ENCODE measurements around the gene APEX1. TPM values are rescaled to one million over a fixed set of nuclear protein-coding genes. Genes with fewer than 3 reads are reported as not detected.

Gene APEX1
- total and polyA plus RNA-seq, 3 experiments from 2014 or later: 117 to 248 (median 242) TPM

DNA sequence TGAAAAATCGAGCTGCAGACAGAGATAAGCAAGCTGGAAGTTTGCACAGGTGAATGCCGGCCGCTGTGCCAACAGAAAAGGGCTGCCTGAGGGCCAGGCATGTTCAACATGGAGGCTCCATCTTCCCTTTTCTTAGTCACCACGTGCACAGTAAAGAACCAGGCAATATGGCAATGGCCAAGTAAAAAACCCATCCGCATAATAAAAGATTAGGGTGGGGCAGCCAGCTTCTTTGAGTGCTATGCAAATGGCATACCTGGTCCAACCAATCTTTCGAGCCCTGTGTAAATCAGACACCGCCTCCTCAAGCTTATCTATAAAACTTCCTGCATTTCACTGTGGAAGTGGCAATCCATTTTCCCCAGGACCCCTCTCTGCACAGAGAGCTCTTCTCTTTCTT lies 30.9 kb downstream of the APEX1 start:
- H3K4me3 ChIP-seq (ENCODE audit: low read length): no peak overlapping the region
- Mint-ChIP-seq H3K36me3 (no peaks in the 10 kb centered on the region), H3K27me3 (no peaks in the 10 kb centered on the region), H3K27ac (no peak overlapping the region), H3K4me1 (peaks cover 69 to 92% (median 90%) of the 10 kb centered on the region in 3 donors), H3K4me3 (no peak overlapping the region), H3K9me3 (no peaks in the 10 kb centered on the region)
- no peaks in the 10 kb centered on the region for H3K27me3 ChIP-seq (ENCODE audit: insufficient read depth, low read length, poor library complexity, severe bottlenecking)
- no peaks in the 10 kb centered on the region for H3K9me3 ChIP-seq (ENCODE audit: low read length)
- DNase-seq: no peak
- ChIA-PET POLR2A (interaction anchor here (0.7 kb wide), 1 partner anchor 25 kb away, joined by 3 read pairs; the partner anchor contains the start of gene PIP4P1), CTCF (interaction anchor here (1.3 kb wide), 1 partner anchor 24 kb away, joined by 3 read pairs; no protein-coding TSS in a partner anchor)
- H3K4me1 ChIP-seq (ENCODE audit: insufficient read depth, low read length): peaks cover 55% of the 10 kb centered on the region
- no peaks in the 10 kb centered on the region for H3K36me3 ChIP-seq (ENCODE audit: insufficient read depth, low read length)
- no peak overlapping the region for H3K27ac ChIP-seq (ENCODE audit: low read depth, low read length)

DNA sequence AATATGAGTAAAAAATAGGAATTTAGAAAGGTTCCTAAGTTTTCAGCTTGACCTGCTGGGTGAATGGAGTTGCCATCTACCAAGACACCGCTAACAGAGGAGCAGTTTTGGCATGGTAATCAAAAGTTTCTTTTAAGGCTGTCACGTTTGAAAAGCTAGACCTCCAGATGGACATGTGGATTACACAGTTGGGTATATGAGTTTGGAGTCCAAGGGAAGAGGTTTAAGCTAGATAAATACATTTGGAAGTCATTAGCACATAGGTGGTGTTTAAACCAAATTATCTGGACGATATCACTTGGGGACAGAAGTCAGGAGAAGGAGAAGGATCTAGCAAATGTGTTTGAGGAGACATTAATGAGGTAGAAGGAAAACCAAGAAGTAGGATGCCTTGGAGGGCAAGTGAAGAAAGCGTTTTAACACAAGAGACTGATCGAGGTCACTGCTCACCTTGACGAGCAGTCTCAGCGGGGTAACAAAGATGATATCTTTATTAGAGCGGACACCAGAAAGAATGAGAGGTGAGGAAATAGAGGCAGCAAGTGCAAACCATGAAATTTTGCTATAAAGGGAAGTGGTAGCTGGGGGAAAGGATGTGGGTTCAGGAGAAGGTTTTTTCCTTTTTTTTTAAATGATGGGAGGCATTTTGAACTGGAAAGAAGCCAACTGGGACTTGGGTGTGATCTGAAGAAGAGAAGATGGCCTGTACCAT lies 31.8 kb downstream of the APEX1 start:
- Mint-ChIP-seq H3K27ac (peak overlapping the region; percentile 12 to 90 (median 75)), H3K9me3 (no peaks in the 10 kb centered on the region), H3K4me1 (peaks cover 70 to 92% (median 90%) of the 10 kb centered on the region in 3 donors), H3K4me3 (peak overlapping the region; percentile 0 to 80 (median 50)), H3K36me3 (no peaks in the 10 kb centered on the region), H3K27me3 (no peaks in the 10 kb centered on the region)
- ChIA-PET CTCF (interaction anchor here (0.8 to 1.3 kb wide), 5 partner anchors 9 to 144 kb away, joined by 3 to 4 read pairs (median 4); partner anchors contain the start of gene PARP2), POLR2A (interaction anchor here (0.5 kb wide), 1 partner anchor 18 kb away, joined by 3 read pairs; no protein-coding TSS in a partner anchor)
- H3K4me1 ChIP-seq (ENCODE audit: insufficient read depth, low read length): peaks cover 58% of the 10 kb centered on the region
- no peaks in the 10 kb centered on the region for H3K36me3 ChIP-seq (ENCODE audit: insufficient read depth, low read length)
- H3K27me3 ChIP-seq (ENCODE audit: insufficient read depth, low read length, poor library complexity, severe bottlenecking): no peaks in the 10 kb centered on the region
- no peaks in the 10 kb centered on the region for H3K9me3 ChIP-seq (ENCODE audit: low read length)
- no peak overlapping the region for H3K27ac ChIP-seq (ENCODE audit: low read depth, low read length)
- DNase-seq: peak in 1 of 5 donors; percentile 19
- no peak overlapping the region for H3K4me3 ChIP-seq (ENCODE audit: low read length)

- DNase-seq: no peak
- Mint-ChIP-seq H3K36me3 (no peaks in the 10 kb centered on the region), H3K9me3 (no peaks in the 10 kb centered on the region), H3K4me1 (peaks cover 67 to 90% (median 85%) of the 10 kb centered on the region in 3 donors), H3K27me3 (no peaks in the 10 kb centered on the region), H3K4me3 (peak overlapping the region in 6 of 7 donors; percentile 45 to 80 (median 54)), H3K27ac (peak overlapping the region; percentile 12 to 90 (median 75))
- ChIA-PET CTCF (interaction anchor here (0.8 to 1.8 kb wide), 6 partner anchors 9 to 484 kb away, joined by 3 to 5 read pairs (median 4); partner anchors contain the start of genes APEX1 and PARP2), POLR2A (interaction anchor here (0.7 kb wide), 1 partner anchor 44 kb away, joined by 11 read pairs; no protein-coding TSS in a partner anchor)
- Histone ChIP-seq H3K27ac (ENCODE audit: low read depth, low read length) (no peak overlapping the region), H3K36me3 (ENCODE audit: insufficient read depth, low read length) (no peaks in the 10 kb centered on the region), H3K9me3 (ENCODE audit: low read length) (no peaks in the 10 kb centered on the region), H3K4me1 (ENCODE audit: insufficient read depth, low read length) (peaks cover 62% of the 10 kb centered on the region), H3K27me3 (ENCODE audit: insufficient read depth, low read length, poor library complexity, severe bottlenecking) (no peaks in the 10 kb centered on the region), H3K4me3 (ENCODE audit: low read length) (no peak overlapping the region)
Observed at GRCh38 chr14:20487396-20487725, 32.3 kb downstream of the APEX1 start.

- H3K27ac ChIP-seq (ENCODE audit: low read depth, low read length): no peak overlapping the region
- no peaks in the 10 kb centered on the region for H3K36me3 ChIP-seq (ENCODE audit: insufficient read depth, low read length)
- peak in 2 of 5 donors; percentile 13 to 23 for DNase-seq
- Mint-ChIP-seq H3K4me1 (peaks cover 62 to 81% (median 75%) of the 10 kb centered on the region in 3 donors), H3K36me3 (no peaks in the 10 kb centered on the region), H3K27ac (peak overlapping the region; percentile 9 to 98 (median 84)), H3K27me3 (no peaks in the 10 kb centered on the region), H3K9me3 (no peaks in the 10 kb centered on the region), H3K4me3 (peak overlapping the region in 6 of 7 donors; percentile 29 to 80 (median 70))
- peaks cover 64% of the 10 kb centered on the region for H3K4me1 ChIP-seq (ENCODE audit: insufficient read depth, low read length)
- H3K4me3 ChIP-seq (ENCODE audit: low read length): peak overlapping the region; percentile 16
- no peaks in the 10 kb centered on the region for H3K27me3 ChIP-seq (ENCODE audit: insufficient read depth, low read length, poor library complexity, severe bottlenecking)
- ChIA-PET CTCF (interaction anchor here (0.8 to 1.8 kb wide), 3 partner anchors 16 to 73 kb away, joined by 3 to 5 read pairs (median 3); partner anchors contain the start of gene APEX1), POLR2A (interaction anchor here (0.8 kb wide), 1 partner anchor 12 kb away, joined by 3 read pairs; no protein-coding TSS in a partner anchor)
- no peaks in the 10 kb centered on the region for H3K9me3 ChIP-seq (ENCODE audit: low read length)
Observed at GRCh38 chr14:20489093-20489994, 34.3 kb downstream of the APEX1 start.

GRCh38 chr14:20490563-20490962 lies 35.5 kb downstream of the APEX1 start:
- H3K27ac Mint-ChIP-seq: peak overlapping the region; percentile 7 to 98 (median 72)
- peak overlapping the region in 5 of 7 donors; percentile 42 to 63 (median 45) for H3K4me3 Mint-ChIP-seq
- CTCF ChIA-PET: no interaction called here
- H3K4me1 Mint-ChIP-seq: peaks cover 58 to 78% (median 65%) of the 10 kb centered on the region in 3 donors
- no peaks in the 10 kb centered on the region for H3K27me3 Mint-ChIP-seq
- Histone ChIP-seq H3K9me3 (ENCODE audit: low read length) (no peaks in the 10 kb centered on the region), H3K4me3 (ENCODE audit: low read length) (no peak overlapping the region), H3K36me3 (ENCODE audit: insufficient read depth, low read length) (no peaks in the 10 kb centered on the region), H3K4me1 (ENCODE audit: insufficient read depth, low read length) (peaks cover 64% of the 10 kb centered on the region), H3K27ac (ENCODE audit: low read depth, low read length) (no peak overlapping the region), H3K27me3 (ENCODE audit: insufficient read depth, low read length, poor library complexity, severe bottlenecking) (no peaks in the 10 kb centered on the region)
- no peaks in the 10 kb centered on the region for H3K36me3 Mint-ChIP-seq
- POLR2A ChIA-PET: interaction anchor here (0.6 kb wide), 1 partner anchor 91 kb away, joined by 3 read pairs; no protein-coding TSS in a partner anchor
- DNase-seq: no peak
- no peaks in the 10 kb centered on the region for H3K9me3 Mint-ChIP-seq

- peak overlapping the region in 2 of 8 donors; percentile 17 to 33 for H3K27ac Mint-ChIP-seq
- CTCF ChIA-PET: no interaction called here
Observed at GRCh38 chr14:20492486-20492885, 37.5 kb downstream of the APEX1 start.

DNA sequence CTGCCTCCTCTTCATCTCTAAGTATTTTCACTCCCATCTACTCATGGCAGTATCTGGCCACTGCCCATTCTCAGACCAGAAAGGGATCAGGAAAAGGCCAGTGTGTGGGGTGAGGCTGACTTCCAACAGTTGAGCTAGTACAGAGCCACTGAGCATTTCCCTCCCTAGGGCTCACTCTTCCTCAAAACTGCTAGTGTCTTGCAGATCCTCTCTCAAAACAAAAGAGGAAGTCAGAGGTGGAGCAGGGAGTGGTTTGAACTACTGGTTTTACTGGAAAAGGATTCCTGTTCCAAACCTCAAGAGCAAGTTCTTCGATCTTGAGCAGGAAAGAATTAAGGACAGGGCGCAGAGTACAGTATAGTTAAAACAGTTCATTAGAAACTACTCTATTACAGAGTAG lies 38.6 kb downstream of the APEX1 start:
- Mint-ChIP-seq H3K9me3 (no peaks in the 10 kb centered on the region), H3K27ac (peak overlapping the region in 1 of 8 donors; percentile 57), H3K4me1 (peaks cover 38 to 53% (median 40%) of the 10 kb centered on the region in 3 donors), H3K27me3 (peaks cover 0 to 1% of the 10 kb centered on the region in 2 donors), H3K36me3 (no peaks in the 10 kb centered on the region), H3K4me3 (no peak overlapping the region)
- Histone ChIP-seq H3K27me3 (ENCODE audit: insufficient read depth, low read length, poor library complexity, severe bottlenecking) (no peaks in the 10 kb centered on the region), H3K4me3 (ENCODE audit: low read length) (no peak overlapping the region), H3K9me3 (ENCODE audit: low read length) (no peaks in the 10 kb centered on the region), H3K27ac (ENCODE audit: low read depth, low read length) (no peak overlapping the region), H3K36me3 (ENCODE audit: insufficient read depth, low read length) (no peaks in the 10 kb centered on the region), H3K4me1 (ENCODE audit: insufficient read depth, low read length) (peaks cover 43% of the 10 kb centered on the region)
- ChIA-PET POLR2A (no interaction called here), CTCF (interaction anchor here (0.8 to 1.4 kb wide), 3 partner anchors 32 to 94 kb away, joined by 3 read pairs; partner anchors contain the start of gene RNASE11)
- no peak for DNase-seq

More at GRCh38 chr14:20492486-20492885, 37.5 kb downstream of the APEX1 start:
- no peak for DNase-seq
- Histone ChIP-seq H3K4me1 (ENCODE audit: insufficient read depth, low read length) (peaks cover 54% of the 10 kb centered on the region), H3K36me3 (ENCODE audit: insufficient read depth, low read length) (no peaks in the 10 kb centered on the region), H3K27ac (ENCODE audit: low read depth, low read length) (no peak overlapping the region), H3K27me3 (ENCODE audit: insufficient read depth, low read length, poor library complexity, severe bottlenecking) (no peaks in the 10 kb centered on the region), H3K4me3 (ENCODE audit: low read length) (no peak overlapping the region), H3K9me3 (ENCODE audit: low read length) (no peaks in the 10 kb centered on the region)
- Mint-ChIP-seq H3K9me3 (no peaks in the 10 kb centered on the region), H3K4me3 (peak overlapping the region in 1 of 7 donors; percentile 48), H3K27me3 (no peaks in the 10 kb centered on the region), H3K36me3 (no peaks in the 10 kb centered on the region), H3K4me1 (peaks cover 49 to 64% (median 49%) of the 10 kb centered on the region in 3 donors)
- POLR2A ChIA-PET: no interaction called here
